GM12878 (cell line): ENCODE data around the gene TFR2. TPM values are rescaled to one million over a fixed set of nuclear protein-coding genes. Genes with fewer than 3 reads are reported as not detected.
A peak's percentile ranks its signal among the peaks of the same experiment; 100 is the strongest.

Experiments
- ATAC-seq: fragments of 200-7000 bp; cut with Tn5 transposase; 3 replicates; pipeline ENCODE4 v1.9.1; 2020; ENCODE audit warnings: mild to moderate bottlenecking, moderate library complexity
- BruUV-seq: library from RNA; stranded (reverse); fragments of 400-500 nt; replicated peaks from 2 replicates; lab custom pipeline; 2021; lab: Mats Ljungman, UMichigan
- CTCF ChIA-PET: fragments of 300-600 bp; sonication (Branson Sonifier 250); formaldehyde crosslinking; extraction: SDS; loops from one replicate; lab custom pipeline; 2021; ENCODE audit warnings: inconsistent platforms; lab: Yijun Ruan, JAX
- POLR2A ChIA-PET: fragments of 350-600 bp; formaldehyde crosslinking; extraction: SDS; loops from one replicate; lab custom pipeline; 2021; ENCODE audit warnings: inconsistent platforms; lab: Charles Lee
- RAD21 ChIA-PET: fragments of 300-600 bp; sonication (Branson Sonifier 250); formaldehyde crosslinking; loops from one replicate; lab custom pipeline; 2023; ENCODE audit warnings: antibody characterized with exemption; ENCODE audit not compliant: unreplicated experiment; lab: Charles Lee
- SMC1A ChIA-PET: fragments of 300-600 bp; sonication (Branson Sonifier 250); formaldehyde crosslinking; loops from one replicate; lab custom pipeline; 2023; ENCODE audit not compliant: unreplicated experiment, uncharacterized antibody; lab: Charles Lee
- DNase-seq: peaks from one replicate; pipeline ENCODE4 v3.0.0-alpha.2; 2011; ENCODE audit warnings: low read depth, low spot score
- FAIRE-seq: peaks from 3 replicates; lab custom pipeline; 2011; peaks lifted over from hg19 to GRCh38; lab: Jason Lieb, UNC
- H2AFZ ChIP-seq: 2 replicates; pipeline ENCODE4 v1.6.0; 2011; ENCODE audit warnings: low read depth, low read length, control low read depth; ENCODE audit not compliant: control insufficient read depth
- H3K27ac ChIP-seq: 2 replicates; pipeline ENCODE4 v1.5.1; 2011; ENCODE audit warnings: control low read depth; ENCODE audit not compliant: control insufficient read depth, insufficient read depth
- H3K27me3 ChIP-seq, 2 experiments: replicated peaks in 1 of 2; 2 replicates each; pipeline versions ENCODE4 v1.6.0 to v1.6.1; 2011; ENCODE audit warnings: low read length in 1 of 2; ENCODE audit not compliant: control insufficient read depth in 2 of 2, insufficient read depth in 2 of 2
- H3K36me3 ChIP-seq, 2 experiments: 2 replicates each; pipeline ENCODE4 v1.5.1; 2011; ENCODE audit warnings: low read length in 1 of 2; ENCODE audit not compliant: control insufficient read depth in 2 of 2, insufficient read depth in 2 of 2
- H3K4me1 ChIP-seq: 2 replicates; pipeline ENCODE4 v1.6.1; 2011; ENCODE audit warnings: mild to moderate bottlenecking, low read length, moderate library complexity, mixed read lengths; ENCODE audit not compliant: control insufficient read depth, insufficient read depth
- H3K4me2 ChIP-seq: 2 replicates; pipeline ENCODE4 v1.6.0; 2011; ENCODE audit warnings: control low read depth; ENCODE audit not compliant: control insufficient read depth, insufficient read depth
- H3K4me3 ChIP-seq: fragments of 200-600 bp; sonication (generic); 2 replicates; pipeline ENCODE4 v1.5.1; 2016
- H3K79me2 ChIP-seq: 2 replicates; pipeline ENCODE4 v1.6.0; 2011; ENCODE audit warnings: low read length; ENCODE audit not compliant: control insufficient read depth, insufficient read depth
- H3K9ac ChIP-seq: 2 replicates; pipeline ENCODE4 v1.8.0; 2011; ENCODE audit warnings: low read length, control low read depth, mixed read lengths; ENCODE audit not compliant: control insufficient read depth, insufficient read depth
- H3K9me3 ChIP-seq: replicated peaks from 3 replicates; pipeline ENCODE4 v1.5.1; 2011; ENCODE audit warnings: mild to moderate bottlenecking, low read length; ENCODE audit not compliant: control insufficient read depth, insufficient read depth
- H4K20me1 ChIP-seq: 2 replicates; pipeline ENCODE4 v1.6.0; 2011; ENCODE audit not compliant: control insufficient read depth, insufficient read depth
- EP300 ChIP-seq, 2 experiments: fragments of 150-350 bp in 1 of 2; IDR thresholded peaks; 2 replicates each; pipeline ENCODE4 v1.6.1; 2011 to 2012; ENCODE audit warnings: low read depth in 2 of 2, low read length in 2 of 2, borderline replicate concordance in 1 of 2, improper control_type of control experiment in 1 of 2, inconsistent platforms in 1 of 2; ENCODE audit not compliant: control insufficient read depth in 1 of 2
- RELA ChIP-seq: fragments of 450-650 bp; IDR thresholded peaks from 2 replicates; pipeline ENCODE4 v1.8.0; 2014; ENCODE audit warnings: borderline replicate concordance; ENCODE audit not compliant: partially characterized antibody
- SMAD1 ChIP-seq: fragments of 450-650 bp; IDR thresholded peaks from 2 replicates; pipeline ENCODE4 v1.6.1; 2018; ENCODE audit warnings: mild to moderate bottlenecking, low read depth; ENCODE audit not compliant: partially characterized antibody
- SP1 ChIP-seq: IDR thresholded peaks from one replicate; pipeline ENCODE4 v1.6.1; 2011; ENCODE audit warnings: low read depth, low read length
- ZBED1 ChIP-seq: IDR thresholded peaks from 2 replicates; pipeline ENCODE4 v1.6.1; 2016; ENCODE audit warnings: borderline replicate concordance
- WGBS: methylation state at CpG from one replicate; pipeline ENCODE4 v1.1.6; 2016; ENCODE audit warnings: low lambda C conversion rate; ENCODE audit not compliant: insufficient replicate concordance, insufficient coverage; ENCODE audit errors: missing lambda C conversion rate; 5-methylcytosine and 5-hydroxymethylcytosine counted together
- in situ Hi-C: fragments of 300-500 bp; cut with MboI; formaldehyde crosslinking; loops from 9 replicates; pipeline ENCODE4 v1.14.3; 2018; ENCODE audit warnings: mixed read lengths
- intact Hi-C: fragments of 100-400 bp; cut with micrococcal nuclease; formaldehyde crosslinking; loops from one replicate; pipeline ENCODE4 v1.14.2; 2022; ENCODE audit not compliant: unreplicated experiment
- polyA plus RNA-seq, 11 experiments: library from polyadenylated mRNA; depleted of rRNA in 4 of 11; unstranded in 6 of 11; stranded (reverse) in 5 of 11; fragments of >200 nt; fragmentation: Nextera tagmentation in 4 of 11; fragmentation: Illumina TruSeq in 1 of 11; extraction: Ambion mirVana in 4 of 11; extraction: Trizol in 1 of 11; gene quantifications; 1 replicate in 1 of 11; 2 replicates in 10 of 11; pipeline versions ENCODE4 v1.2.1 to v1.2.3, GENCODE V29; 2011 to 2016; ENCODE audit warnings: inconsistent platforms in 2 of 11, missing spikeins in 2 of 11, low read depth in 1 of 11
- total RNA-seq, 4 experiments: library from RNA; depleted of rRNA in 3 of 4; stranded (reverse); fragments of >200 nt in 3 of 4; fragmentation: Illumina TruSeq in 1 of 4; extraction: Trizol in 1 of 4; gene quantifications; 2 replicates each; pipeline versions ENCODE4 v1.2.1 to v1.2.3, GENCODE V29; 2013 to 2021
- TF ChIP-seq, protein P1 (sequence below): fragments of 450-650 bp; formaldehyde crosslinking; IDR thresholded peaks from 2 replicates; pipeline ENCODE4 v1.4.0; 2020; ENCODE audit warnings: mild to moderate bottlenecking, moderate library complexity
- TF ChIP-seq, protein P2 (sequence below): fragments of 450-650 bp; formaldehyde crosslinking; IDR thresholded peaks from 2 replicates; pipeline ENCODE4 v1.4.0; 2022; ENCODE audit warnings: mild to moderate bottlenecking, moderate library complexity
- TF ChIP-seq, protein P3 (sequence below): fragments of 450-650 bp; IDR thresholded peaks from 2 replicates; pipeline ENCODE4 v1.6.1; 2017; ENCODE audit warnings: mild to moderate bottlenecking, low read depth, inconsistent platforms; ENCODE audit not compliant: poor library complexity, severe bottlenecking

TFR2 gene
- total and polyA plus RNA-seq, 10 of the 15 experiments (the other 5 are each of a cell fraction or from before 2014, with no cell fraction given) = 0.30 to 7.2 (median 1.8) TPM

DNA sequence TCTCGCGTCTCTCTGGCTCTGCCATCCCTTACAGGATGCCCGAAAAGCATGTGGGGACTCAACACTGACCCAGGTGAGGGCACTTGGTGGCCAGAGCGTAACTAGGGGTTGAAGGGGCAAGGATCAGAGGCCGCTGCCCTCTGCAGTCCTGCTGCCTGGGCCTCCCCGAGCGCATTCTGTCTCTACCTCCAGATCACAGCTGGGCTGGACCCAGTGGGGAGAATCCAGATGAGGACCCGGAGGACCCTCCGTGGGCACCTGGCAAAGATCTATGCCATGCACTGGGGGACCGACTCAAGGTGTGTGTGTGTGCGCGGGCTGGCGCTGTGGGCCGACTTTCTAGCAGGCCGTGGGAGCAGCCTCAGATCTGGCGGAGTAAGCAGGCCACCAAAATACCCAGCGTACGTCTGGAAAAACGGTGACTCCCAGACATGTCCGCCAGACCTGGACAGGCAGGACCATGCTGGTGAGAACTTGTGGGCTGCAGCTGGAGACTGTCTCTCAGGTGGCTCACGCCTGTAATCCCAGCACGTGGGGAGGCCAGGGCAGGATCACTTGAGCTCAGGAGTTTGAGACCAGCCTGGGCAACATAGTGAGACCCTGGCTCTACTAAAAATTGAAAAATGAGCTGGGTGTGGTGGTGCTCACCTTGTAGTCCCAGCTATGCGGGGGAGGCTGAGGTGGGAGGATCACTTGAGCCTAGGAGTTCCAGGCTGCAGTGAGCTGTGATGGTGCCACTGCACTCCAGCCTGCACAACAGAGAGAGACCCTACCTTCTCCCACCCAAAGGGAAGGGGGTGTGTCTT is 35.4 kb upstream of the TFR2 start:
- FAIRE-seq (no peak), DNase-seq (no peak), ATAC-seq (no peak)
- Histone ChIP-seq H3K9me3 (no peaks in the 10 kb centered on the region), H2AFZ (no peak overlapping the region), H3K36me3 (peaks cover 4 to 30% of the 10 kb centered on the region in 2 experiments; a peak in 3 of 4 replicates), H3K27ac (no peak overlapping the region), H3K4me2 (no peak overlapping the region), H3K4me3 (peak overlapping the region; percentile 98), H4K20me1 (0 out of 2 replicates have a peak, but pooled peaks cover 3% of the 10 kb centered on the region), H3K9ac (no peak overlapping the region), H3K27me3 (no peaks in the 10 kb centered on the region), H3K79me2 (peaks cover 24% of the 10 kb centered on the region), H3K4me1 (no peaks in the 10 kb centered on the region; the same call in 1 of the 2 replicates)
- ChIA-PET RAD21 (no interaction called here), SMC1A (no interaction called here), CTCF (interaction anchor here (0.7 to 6.3 kb wide), 3 partner anchors 14 to 123 kb away, joined by 3 to 57 read pairs (median 3); partner anchors contain the start of gene MOSPD3), POLR2A (interaction anchor here (0.9 kb wide), 1 partner anchor 13 kb away, joined by 3 read pairs; no protein-coding TSS in a partner anchor)
- BruUV-seq = no TSS peak
- in situ Hi-C loops = loop anchor here (25.0 kb wide), 1 partner anchor 214 kb away; the partner anchor contains the start of gene SPACDR
- intact Hi-C loops = no loop called here
- WGBS = 88% methylated on average over 23 of the region's 23 CpGs
- TF ChIP-seq RELA (no peak), SMAD1 (no peak), EP300 (IDR thresholded peaks at IDR 0.05; ENCODE audit: borderline replicate concordance in 1 of 2, control insufficient read depth in 1 of 2, low read depth in 2 of 2, low read length in 2 of 2) (no peak), ZBED1 (no peak), SP1 (no peak)
- TF ChIP-seq, protein P1, sequence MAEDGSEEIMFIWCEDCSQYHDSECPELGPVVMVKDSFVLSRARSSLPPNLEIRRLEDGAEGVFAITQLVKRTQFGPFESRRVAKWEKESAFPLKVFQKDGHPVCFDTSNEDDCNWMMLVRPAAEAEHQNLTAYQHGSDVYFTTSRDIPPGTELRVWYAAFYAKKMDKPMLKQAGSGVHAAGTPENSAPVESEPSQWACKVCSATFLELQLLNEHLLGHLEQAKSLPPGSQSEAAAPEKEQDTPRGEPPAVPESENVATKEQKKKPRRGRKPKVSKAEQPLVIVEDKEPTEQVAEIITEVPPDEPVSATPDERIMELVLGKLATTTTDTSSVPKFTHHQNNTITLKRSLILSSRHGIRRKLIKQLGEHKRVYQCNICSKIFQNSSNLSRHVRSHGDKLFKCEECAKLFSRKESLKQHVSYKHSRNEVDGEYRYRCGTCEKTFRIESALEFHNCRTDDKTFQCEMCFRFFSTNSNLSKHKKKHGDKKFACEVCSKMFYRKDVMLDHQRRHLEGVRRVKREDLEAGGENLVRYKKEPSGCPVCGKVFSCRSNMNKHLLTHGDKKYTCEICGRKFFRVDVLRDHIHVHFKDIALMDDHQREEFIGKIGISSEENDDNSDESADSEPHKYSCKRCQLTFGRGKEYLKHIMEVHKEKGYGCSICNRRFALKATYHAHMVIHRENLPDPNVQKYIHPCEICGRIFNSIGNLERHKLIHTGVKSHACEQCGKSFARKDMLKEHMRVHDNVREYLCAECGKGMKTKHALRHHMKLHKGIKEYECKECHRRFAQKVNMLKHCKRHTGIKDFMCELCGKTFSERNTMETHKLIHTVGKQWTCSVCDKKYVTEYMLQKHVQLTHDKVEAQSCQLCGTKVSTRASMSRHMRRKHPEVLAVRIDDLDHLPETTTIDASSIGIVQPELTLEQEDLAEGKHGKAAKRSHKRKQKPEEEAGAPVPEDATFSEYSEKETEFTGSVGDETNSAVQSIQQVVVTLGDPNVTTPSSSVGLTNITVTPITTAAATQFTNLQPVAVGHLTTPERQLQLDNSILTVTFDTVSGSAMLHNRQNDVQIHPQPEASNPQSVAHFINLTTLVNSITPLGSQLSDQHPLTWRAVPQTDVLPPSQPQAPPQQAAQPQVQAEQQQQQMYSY (CRISPR knock-in tag) = no peak
- TF ChIP-seq, protein P2, sequence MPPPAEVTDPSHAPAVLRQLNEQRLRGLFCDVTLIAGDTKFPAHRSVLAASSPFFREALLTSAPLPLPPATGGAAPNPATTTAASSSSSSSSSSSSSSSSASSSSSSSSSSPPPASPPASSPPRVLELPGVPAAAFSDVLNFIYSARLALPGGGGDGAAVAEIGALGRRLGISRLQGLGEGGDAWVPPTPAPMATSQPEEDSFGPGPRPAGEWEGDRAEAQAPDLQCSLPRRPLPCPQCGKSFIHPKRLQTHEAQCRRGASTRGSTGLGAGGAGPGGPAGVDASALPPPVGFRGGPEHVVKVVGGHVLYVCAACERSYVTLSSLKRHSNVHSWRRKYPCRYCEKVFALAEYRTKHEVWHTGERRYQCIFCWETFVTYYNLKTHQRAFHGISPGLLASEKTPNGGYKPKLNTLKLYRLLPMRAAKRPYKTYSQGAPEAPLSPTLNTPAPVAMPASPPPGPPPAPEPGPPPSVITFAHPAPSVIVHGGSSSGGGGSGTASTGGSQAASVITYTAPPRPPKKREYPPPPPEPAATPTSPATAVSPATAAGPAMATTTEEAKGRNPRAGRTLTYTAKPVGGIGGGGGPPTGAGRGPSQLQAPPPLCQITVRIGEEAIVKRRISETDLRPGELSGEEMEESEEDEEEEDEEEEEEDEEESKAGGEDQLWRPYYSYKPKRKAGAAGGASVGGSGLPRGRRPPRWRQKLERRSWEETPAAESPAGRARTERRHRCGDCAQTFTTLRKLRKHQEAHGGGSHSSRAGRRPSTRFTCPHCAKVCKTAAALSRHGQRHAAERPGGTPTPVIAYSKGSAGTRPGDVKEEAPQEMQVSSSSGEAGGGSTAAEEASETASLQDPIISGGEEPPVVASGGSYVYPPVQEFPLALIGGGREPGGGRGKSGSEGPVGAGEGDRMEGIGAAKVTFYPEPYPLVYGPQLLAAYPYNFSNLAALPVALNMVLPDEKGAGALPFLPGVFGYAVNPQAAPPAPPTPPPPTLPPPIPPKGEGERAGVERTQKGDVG (CRISPR knock-in tag) = no peak
- TF ChIP-seq, protein P3, sequence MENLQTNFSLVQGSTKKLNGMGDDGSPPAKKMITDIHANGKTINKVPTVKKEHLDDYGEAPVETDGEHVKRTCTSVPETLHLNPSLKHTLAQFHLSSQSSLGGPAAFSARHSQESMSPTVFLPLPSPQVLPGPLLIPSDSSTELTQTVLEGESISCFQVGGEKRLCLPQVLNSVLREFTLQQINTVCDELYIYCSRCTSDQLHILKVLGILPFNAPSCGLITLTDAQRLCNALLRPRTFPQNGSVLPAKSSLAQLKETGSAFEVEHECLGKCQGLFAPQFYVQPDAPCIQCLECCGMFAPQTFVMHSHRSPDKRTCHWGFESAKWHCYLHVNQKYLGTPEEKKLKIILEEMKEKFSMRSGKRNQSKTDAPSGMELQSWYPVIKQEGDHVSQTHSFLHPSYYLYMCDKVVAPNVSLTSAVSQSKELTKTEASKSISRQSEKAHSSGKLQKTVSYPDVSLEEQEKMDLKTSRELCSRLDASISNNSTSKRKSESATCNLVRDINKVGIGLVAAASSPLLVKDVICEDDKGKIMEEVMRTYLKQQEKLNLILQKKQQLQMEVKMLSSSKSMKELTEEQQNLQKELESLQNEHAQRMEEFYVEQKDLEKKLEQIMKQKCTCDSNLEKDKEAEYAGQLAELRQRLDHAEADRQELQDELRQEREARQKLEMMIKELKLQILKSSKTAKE = no peak
